ENCODE data around the gene GLB1L3.

GLB1L3 gene

GRCh38 chr11:134360050-134360835 lies 84.1 kb downstream of the GLB1L3 start:
- DNase-seq (ENCODE audit: low read depth), result peak; percentile 66
- TF ChIP-seq CTCF (IDR thresholded peaks at IDR 0.05; ENCODE audit: insufficient read depth, low read depth, low read length, missing control alignments), result peak; percentile 93
- H3K4me3 ChIP-seq (ENCODE audit: low read depth, low read length), result no peak overlapping the region

GRCh38 chr11:134361661-134362060 lies 85.5 kb downstream of the GLB1L3 start:
- no peak overlapping the region for H3K4me3 ChIP-seq (ENCODE audit: low read depth, low read length)
- no peak for DNase-seq (ENCODE audit: low read depth)
- TF ChIP-seq CTCF (IDR thresholded peaks at IDR 0.05; ENCODE audit: insufficient read depth, low read depth, low read length, missing control alignments), result no peak

- no peak overlapping the region for H3K4me3 ChIP-seq (ENCODE audit: low read depth, low read length)
- no peak for DNase-seq (ENCODE audit: low read depth)
- TF ChIP-seq CTCF (IDR thresholded peaks at IDR 0.05; ENCODE audit: insufficient read depth, low read depth, low read length, missing control alignments), result no peak
Observed at GRCh38 chr11:134362192-134362901, 86.2 kb downstream of the GLB1L3 start.

GRCh38 chr11:134363161-134363560 lies 87.0 kb downstream of the GLB1L3 start:
- DNase-seq (ENCODE audit: low read depth), result no peak
- H3K4me3 ChIP-seq (ENCODE audit: low read depth, low read length), result no peak overlapping the region
- no peak for TF ChIP-seq CTCF (IDR thresholded peaks at IDR 0.05; ENCODE audit: insufficient read depth, low read depth, low read length, missing control alignments)

GRCh38 chr11:134363592-134363991 lies 87.4 kb downstream of the GLB1L3 start:
- no peak for DNase-seq (ENCODE audit: low read depth)
- no peak for TF ChIP-seq CTCF (IDR thresholded peaks at IDR 0.05; ENCODE audit: insufficient read depth, low read depth, low read length, missing control alignments)

GRCh38 chr11:134364261-134364660 lies 88.1 kb downstream of the GLB1L3 start:
- no peak for DNase-seq (ENCODE audit: low read depth)
- no peak for TF ChIP-seq CTCF (IDR thresholded peaks at IDR 0.05; ENCODE audit: insufficient read depth, low read depth, low read length, missing control alignments)
- no peak overlapping the region for H3K4me3 ChIP-seq (ENCODE audit: low read depth, low read length)

More at GRCh38 chr11:134363592-134363991, 87.4 kb downstream of the GLB1L3 start:
- H3K4me3 ChIP-seq (ENCODE audit: low read depth, low read length), result no peak overlapping the region

Data from GM12865 (cell line).